ENCODE measurements around the gene SRA1.
A peak's percentile ranks its signal among the peaks of the same experiment; 100 is the strongest.

The SRA1 gene

GRCh38 chr5:140553657-140554056, 3.6 kb downstream of the SRA1 start:
- DNase-seq (ENCODE audit: low read depth) = no peak
- TF ChIP-seq, protein P1, sequence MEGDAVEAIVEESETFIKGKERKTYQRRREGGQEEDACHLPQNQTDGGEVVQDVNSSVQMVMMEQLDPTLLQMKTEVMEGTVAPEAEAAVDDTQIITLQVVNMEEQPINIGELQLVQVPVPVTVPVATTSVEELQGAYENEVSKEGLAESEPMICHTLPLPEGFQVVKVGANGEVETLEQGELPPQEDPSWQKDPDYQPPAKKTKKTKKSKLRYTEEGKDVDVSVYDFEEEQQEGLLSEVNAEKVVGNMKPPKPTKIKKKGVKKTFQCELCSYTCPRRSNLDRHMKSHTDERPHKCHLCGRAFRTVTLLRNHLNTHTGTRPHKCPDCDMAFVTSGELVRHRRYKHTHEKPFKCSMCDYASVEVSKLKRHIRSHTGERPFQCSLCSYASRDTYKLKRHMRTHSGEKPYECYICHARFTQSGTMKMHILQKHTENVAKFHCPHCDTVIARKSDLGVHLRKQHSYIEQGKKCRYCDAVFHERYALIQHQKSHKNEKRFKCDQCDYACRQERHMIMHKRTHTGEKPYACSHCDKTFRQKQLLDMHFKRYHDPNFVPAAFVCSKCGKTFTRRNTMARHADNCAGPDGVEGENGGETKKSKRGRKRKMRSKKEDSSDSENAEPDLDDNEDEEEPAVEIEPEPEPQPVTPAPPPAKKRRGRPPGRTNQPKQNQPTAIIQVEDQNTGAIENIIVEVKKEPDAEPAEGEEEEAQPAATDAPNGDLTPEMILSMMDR (IDR thresholded peaks at IDR 0.05; ENCODE audit: low read length, missing control alignments) = no peak
- no peak overlapping the region for H3K4me3 ChIP-seq (replicated peaks; ENCODE audit: low read depth, low read length)

DNA sequence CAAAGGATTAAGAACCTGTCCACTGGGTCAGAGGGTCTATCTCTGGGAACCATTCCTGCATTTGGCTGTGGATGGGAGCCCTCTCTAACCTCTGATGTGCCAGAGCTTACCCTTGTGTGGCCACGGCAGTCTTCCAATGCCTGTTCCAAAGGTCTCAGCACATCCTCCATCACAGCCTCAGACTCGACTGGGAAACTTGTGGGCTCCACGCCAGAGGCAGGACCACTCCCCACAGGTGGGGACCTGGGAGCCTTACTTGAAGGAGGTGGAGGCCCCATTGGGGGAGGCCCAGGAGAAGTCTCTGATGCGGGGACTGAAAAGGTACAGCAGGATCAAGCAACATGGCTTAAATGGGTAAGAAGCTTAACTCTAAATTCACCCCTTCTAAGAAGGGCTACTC, 5.4 kb downstream of the SRA1 start:
- H3K4me3 ChIP-seq (replicated peaks; ENCODE audit: low read depth, low read length) = no peak overlapping the region
- DNase-seq (ENCODE audit: low read depth) = no peak
- TF ChIP-seq, protein P1 (IDR thresholded peaks at IDR 0.05; ENCODE audit: low read length, missing control alignments) = no peak

DNA sequence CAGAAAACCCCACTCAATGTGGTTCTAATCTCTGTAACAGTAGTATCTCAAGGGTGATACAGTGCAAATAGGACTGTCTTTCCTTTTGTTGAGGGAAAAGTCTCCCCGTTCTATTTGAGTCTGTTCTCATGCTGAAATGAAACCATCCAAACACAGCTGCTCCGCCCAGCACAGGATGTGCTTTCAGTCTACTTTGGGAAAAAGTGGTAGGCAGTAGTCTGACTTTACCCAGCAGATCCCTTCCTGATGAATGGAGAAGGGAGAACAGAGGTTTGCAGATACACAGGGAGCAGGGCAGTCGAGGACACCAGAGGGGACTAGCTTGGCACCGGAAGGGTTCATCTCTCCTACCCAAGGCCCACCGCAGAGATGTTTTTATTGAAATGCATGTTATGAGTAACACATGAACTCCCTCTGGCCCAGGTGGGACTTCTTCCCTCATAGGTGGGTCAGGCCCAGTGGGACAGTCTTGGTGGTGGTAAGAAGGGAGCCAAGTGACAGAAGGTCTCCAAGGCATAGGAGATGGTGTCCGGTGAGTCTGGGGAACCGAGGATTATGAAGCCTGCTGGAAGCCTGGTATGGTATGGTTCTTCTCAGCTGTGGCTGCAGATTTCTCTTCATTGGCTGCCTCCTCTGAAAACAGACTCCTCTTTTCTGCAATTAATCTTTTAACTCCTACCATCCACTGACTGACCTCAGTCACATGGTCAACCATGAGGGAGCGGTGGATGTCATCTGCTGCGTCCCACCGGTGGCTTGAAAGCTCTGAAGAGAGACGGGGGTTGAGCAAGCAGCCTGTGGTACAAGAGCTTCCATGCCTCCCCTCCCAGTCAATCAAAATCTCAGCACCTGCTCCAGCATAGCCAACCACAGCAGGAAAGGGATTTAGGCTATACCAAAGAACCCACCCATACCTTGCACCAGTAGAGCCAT, 6.9 kb downstream of the SRA1 start:
- DNase-seq (ENCODE audit: low read depth) = no peak
- no peak overlapping the region for H3K4me3 ChIP-seq (replicated peaks; ENCODE audit: low read depth, low read length)
- TF ChIP-seq, protein P1 (IDR thresholded peaks at IDR 0.05; ENCODE audit: low read length, missing control alignments) = no peak

DNA sequence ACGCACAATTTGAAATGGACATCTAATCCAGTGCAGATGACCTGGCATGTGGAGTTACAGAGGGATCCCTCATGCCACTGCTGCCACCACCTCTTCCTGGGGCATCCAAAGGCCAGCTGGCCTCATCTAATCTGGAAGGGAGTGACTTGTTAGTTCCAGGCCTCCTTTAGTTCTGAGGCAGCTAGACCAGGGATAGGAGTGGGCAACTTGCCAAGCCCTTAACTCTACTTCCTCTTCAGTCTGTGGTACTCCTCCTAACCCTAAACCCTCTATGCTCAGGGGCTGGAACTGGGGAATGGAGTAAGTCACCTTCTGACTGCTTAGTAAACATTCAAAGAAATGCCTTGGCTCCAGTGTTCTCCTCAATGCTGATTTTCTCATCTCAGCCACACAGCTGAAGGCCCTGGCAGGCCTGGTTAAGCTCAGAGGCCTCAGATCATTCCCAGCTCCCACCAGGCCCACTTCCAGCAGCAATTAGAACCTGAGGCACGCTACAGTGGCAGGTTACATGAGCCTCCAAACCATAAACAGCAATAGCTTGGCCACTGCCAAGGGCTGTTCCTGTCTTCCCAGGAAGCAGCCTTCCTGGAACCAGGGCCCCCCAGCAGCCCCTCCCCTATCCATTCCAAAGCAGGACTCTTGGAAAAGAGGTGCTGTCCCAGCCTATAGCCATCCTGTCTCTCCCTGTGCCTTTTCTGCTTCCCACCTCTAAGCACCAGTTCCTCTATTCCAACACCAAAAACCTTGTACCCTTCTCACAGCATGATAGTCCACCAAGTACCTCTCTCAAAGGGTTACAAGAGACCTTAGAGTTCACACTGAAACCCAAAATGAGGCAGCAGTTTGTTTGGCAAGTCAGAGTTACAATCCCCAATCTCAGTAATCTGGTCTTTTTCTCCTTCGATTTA, 7.8 kb downstream of the SRA1 start:
- no peak overlapping the region for H3K4me3 ChIP-seq (replicated peaks; ENCODE audit: low read depth, low read length)
- TF ChIP-seq, protein P1 (IDR thresholded peaks at IDR 0.05; ENCODE audit: low read length, missing control alignments) = no peak
- peak; percentile 58 for DNase-seq (ENCODE audit: low read depth)

GRCh38 chr5:140548791-140549190, 8.5 kb downstream of the SRA1 start:
- TF ChIP-seq, protein P1 (IDR thresholded peaks at IDR 0.05; ENCODE audit: low read length, missing control alignments) = no peak
- no peak for DNase-seq (ENCODE audit: low read depth)
- H3K4me3 ChIP-seq (replicated peaks; ENCODE audit: low read depth, low read length) = no peak overlapping the region

- no peak for DNase-seq (ENCODE audit: low read depth)
- peak overlapping the region; percentile 51 for H3K4me3 ChIP-seq (replicated peaks; ENCODE audit: low read depth, low read length)
- TF ChIP-seq, protein P1 (IDR thresholded peaks at IDR 0.05; ENCODE audit: low read length, missing control alignments) = no peak
Observed at GRCh38 chr5:140548300-140548688, 9.0 kb downstream of the SRA1 start.
